Neural cell (in vitro differentiated cells): ENCODE measurements around the gene TRIM24.

Experiments
- EZH2 ChIP-seq: fragments of 200-600, 300-800 bp; shearing (Covaris generic), sonication (generic); IDR thresholded peaks from 2 replicates; pipeline ENCODE4 v1.6.1; 2014; ENCODE audit warnings: antibody characterized with exemption, low read length, borderline replicate concordance, mild to moderate bottlenecking; ENCODE audit not compliant: insufficient read depth, poor library complexity, severe bottlenecking
- TF ChIP-seq, protein P1 (sequence below): fragments of 450-650 bp; IDR thresholded peaks from 2 replicates; pipeline ENCODE4 v1.5.1; 2014; ENCODE audit warnings: antibody characterized with exemption, mild to moderate bottlenecking, moderate library complexity; ENCODE audit not compliant: poor library complexity, severe bottlenecking

DNA sequence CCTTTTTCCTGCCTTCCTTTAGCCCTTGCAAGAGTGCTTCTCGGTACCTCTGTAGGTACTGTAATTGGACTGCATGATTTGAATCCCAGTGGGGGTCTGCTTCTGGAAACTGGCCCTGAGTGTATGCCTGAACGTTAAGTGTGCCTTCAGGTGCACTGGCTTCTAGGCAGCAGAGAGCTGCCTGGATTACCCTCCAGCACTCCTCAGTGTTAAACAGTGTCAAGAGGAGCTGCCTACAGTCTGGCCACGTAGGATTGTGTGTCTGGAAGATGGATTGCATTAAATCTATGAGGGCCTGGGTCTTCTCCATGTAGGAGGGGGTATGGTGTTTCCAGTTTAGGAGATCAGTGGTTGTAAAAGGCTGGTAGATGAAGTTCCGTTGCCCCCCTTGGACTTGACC, 103.7 kb downstream of the TRIM24 start:
- TF ChIP-seq, protein P1, sequence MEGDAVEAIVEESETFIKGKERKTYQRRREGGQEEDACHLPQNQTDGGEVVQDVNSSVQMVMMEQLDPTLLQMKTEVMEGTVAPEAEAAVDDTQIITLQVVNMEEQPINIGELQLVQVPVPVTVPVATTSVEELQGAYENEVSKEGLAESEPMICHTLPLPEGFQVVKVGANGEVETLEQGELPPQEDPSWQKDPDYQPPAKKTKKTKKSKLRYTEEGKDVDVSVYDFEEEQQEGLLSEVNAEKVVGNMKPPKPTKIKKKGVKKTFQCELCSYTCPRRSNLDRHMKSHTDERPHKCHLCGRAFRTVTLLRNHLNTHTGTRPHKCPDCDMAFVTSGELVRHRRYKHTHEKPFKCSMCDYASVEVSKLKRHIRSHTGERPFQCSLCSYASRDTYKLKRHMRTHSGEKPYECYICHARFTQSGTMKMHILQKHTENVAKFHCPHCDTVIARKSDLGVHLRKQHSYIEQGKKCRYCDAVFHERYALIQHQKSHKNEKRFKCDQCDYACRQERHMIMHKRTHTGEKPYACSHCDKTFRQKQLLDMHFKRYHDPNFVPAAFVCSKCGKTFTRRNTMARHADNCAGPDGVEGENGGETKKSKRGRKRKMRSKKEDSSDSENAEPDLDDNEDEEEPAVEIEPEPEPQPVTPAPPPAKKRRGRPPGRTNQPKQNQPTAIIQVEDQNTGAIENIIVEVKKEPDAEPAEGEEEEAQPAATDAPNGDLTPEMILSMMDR = no peak
- TF ChIP-seq EZH2 = no peak
